Panc1 (cell line): ENCODE measurements around the gene TRAPPC2B. TPM values are rescaled to one million over a fixed set of nuclear protein-coding genes. Genes with fewer than 3 reads are reported as not detected.
A peak's percentile ranks its signal among the peaks of the same experiment; 100 is the strongest.

Experiments used
- ATAC-seq: fragments of 200-7000 bp; cut with Tn5 transposase; 2 replicates; pipeline ENCODE4 v1.9.1; 2020; ENCODE audit warnings: mild to moderate bottlenecking, moderate library complexity
- BruUV-seq: library from RNA; stranded (reverse); fragments of 400-500 nt; replicated peaks from 2 replicates; lab custom pipeline; 2021; lab: Mats Ljungman, UMichigan
- CTCF ChIA-PET: fragments of 300-600 bp; sonication (Branson Sonifier 250); formaldehyde crosslinking; loops from one replicate; lab custom pipeline; 2022; ENCODE audit warnings: antibody characterized with exemption; lab: Charles Lee
- POLR2A ChIA-PET: fragments of 300-600 bp; sonication (Branson Sonifier 250); formaldehyde crosslinking; loops from one replicate; lab custom pipeline; 2022; ENCODE audit warnings: antibody characterized with exemption; lab: Charles Lee
- DNase-seq: peaks from one replicate; pipeline ENCODE4 v3.0.0-alpha.2; 2010; ENCODE audit warnings: low read depth, low spot score
- H3K27ac ChIP-seq: 2 replicates; pipeline ENCODE4 v1.5.1; 2011; ENCODE audit warnings: mild to moderate bottlenecking, low read length, inconsistent platforms
- H3K27me3 ChIP-seq: fragments of 200-500 bp; sonication (Bioruptor generic); 2 replicates; pipeline ENCODE4 v1.6.0; 2014; ENCODE audit warnings: low read length, inconsistent platforms; ENCODE audit not compliant: control insufficient read depth, insufficient read depth
- H3K36me3 ChIP-seq: fragments of 200-500 bp; sonication (Bioruptor generic); 2 replicates; pipeline ENCODE4 v1.5.1; 2014; ENCODE audit warnings: inconsistent platforms, mild to moderate bottlenecking, low read length, moderate library complexity; ENCODE audit not compliant: control insufficient read depth, insufficient read depth
- H3K4me1 ChIP-seq: 2 replicates; pipeline ENCODE4 v1.5.1; 2011; ENCODE audit warnings: inconsistent platforms, mild to moderate bottlenecking, low read length, moderate library complexity; ENCODE audit not compliant: control insufficient read depth, insufficient read depth
- H3K4me3 ChIP-seq, 2 experiments: 2 replicates each; pipeline ENCODE4 v1.5.1; 2011 to 2012; ENCODE audit warnings: low read depth in 2 of 2, low read length in 2 of 2, mild to moderate bottlenecking in 2 of 2, inconsistent platforms in 1 of 2, moderate library complexity in 1 of 2
- H3K9me3 ChIP-seq: fragments of 200-500 bp; sonication (Bioruptor generic); 2 replicates; pipeline ENCODE4 v1.5.1; 2014; ENCODE audit warnings: low read depth, mild to moderate bottlenecking, inconsistent platforms, low read length, moderate library complexity; ENCODE audit not compliant: control insufficient read depth, insufficient read depth
- POLR2AphosphoS5 ChIP-seq: IDR thresholded peaks from 2 replicates; pipeline ENCODE4 v1.6.1; 2012; ENCODE audit warnings: mild to moderate bottlenecking, low read depth, low read length, moderate library complexity
- SIN3A ChIP-seq: IDR thresholded peaks from 2 replicates; pipeline ENCODE4 v1.6.1; 2012; ENCODE audit warnings: low read depth, mild to moderate bottlenecking, low read length, moderate library complexity, borderline replicate concordance; ENCODE audit not compliant: insufficient read depth
- TCF7L2 ChIP-seq: IDR thresholded peaks from 2 replicates; pipeline ENCODE4 v1.6.1; 2011; ENCODE audit warnings: mild to moderate bottlenecking, low read depth, low read length, inconsistent platforms
- in situ Hi-C: cut with HindIII; loops from 2 replicates; pipeline ENCODE4 v1.10.0; 2016; ENCODE audit warnings: low sequenced_read_pairs, low pct_unique_long_range_greater_than_20kb
- intact Hi-C: fragments of 100-400 bp; cut with micrococcal nuclease; formaldehyde crosslinking; loops from one replicate; pipeline ENCODE4 v1.10.0; 2022; ENCODE audit not compliant: unreplicated experiment
- total RNA-seq: library from RNA; stranded (reverse); gene quantifications from one replicate; pipeline ENCODE4 v1.2.1, GENCODE V29; 2021; ENCODE audit not compliant: unreplicated experiment
- TF ChIP-seq, protein P1 (sequence below), 2 experiments: IDR thresholded peaks; 2 replicates each; pipeline ENCODE4 v1.6.1; 2011 to 2012; ENCODE audit warnings: low read depth in 2 of 2, control low read depth in 1 of 2, low read length in 1 of 2, mild to moderate bottlenecking in 1 of 2, moderate library complexity in 1 of 2; ENCODE audit not compliant: insufficient read depth in 1 of 2
- TF ChIP-seq, protein P2 (sequence below): fragments of 450-650 bp; IDR thresholded peaks from 2 replicates; pipeline ENCODE4 v1.5.1; 2017; ENCODE audit warnings: mild to moderate bottlenecking

TRAPPC2B gene
- total RNA-seq, 1 experiment from 2014 or later: 15.1 TPM

DNA sequence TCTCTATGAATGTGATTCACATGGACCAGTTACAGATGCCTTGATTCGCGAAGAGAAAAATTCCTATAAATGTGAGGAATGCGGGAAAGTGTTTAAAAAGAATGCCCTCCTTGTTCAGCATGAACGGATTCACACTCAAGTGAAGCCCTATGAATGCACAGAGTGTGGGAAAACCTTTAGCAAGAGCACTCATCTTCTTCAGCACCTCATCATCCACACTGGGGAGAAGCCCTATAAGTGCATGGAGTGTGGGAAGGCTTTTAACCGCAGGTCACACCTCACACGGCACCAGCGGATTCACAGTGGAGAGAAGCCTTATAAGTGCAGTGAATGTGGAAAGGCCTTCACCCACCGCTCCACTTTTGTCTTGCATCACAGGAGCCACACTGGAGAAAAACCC is 35.4 kb upstream of the TRAPPC2B start:
- H3K4me1 ChIP-seq: no peaks in the 10 kb centered on the region
- DNase-seq (no peak), ATAC-seq (no peak)
- intact Hi-C loops (no loop called here), in situ Hi-C loops (no loop called here)
- POLR2A ChIA-PET: no interaction called here
- TSS peak; percentile 40 for BruUV-seq
- TF ChIP-seq TCF7L2: no peak
- TF ChIP-seq SIN3A: no peak
- TF ChIP-seq POLR2AphosphoS5: no peak
- TF ChIP-seq, protein P1, sequence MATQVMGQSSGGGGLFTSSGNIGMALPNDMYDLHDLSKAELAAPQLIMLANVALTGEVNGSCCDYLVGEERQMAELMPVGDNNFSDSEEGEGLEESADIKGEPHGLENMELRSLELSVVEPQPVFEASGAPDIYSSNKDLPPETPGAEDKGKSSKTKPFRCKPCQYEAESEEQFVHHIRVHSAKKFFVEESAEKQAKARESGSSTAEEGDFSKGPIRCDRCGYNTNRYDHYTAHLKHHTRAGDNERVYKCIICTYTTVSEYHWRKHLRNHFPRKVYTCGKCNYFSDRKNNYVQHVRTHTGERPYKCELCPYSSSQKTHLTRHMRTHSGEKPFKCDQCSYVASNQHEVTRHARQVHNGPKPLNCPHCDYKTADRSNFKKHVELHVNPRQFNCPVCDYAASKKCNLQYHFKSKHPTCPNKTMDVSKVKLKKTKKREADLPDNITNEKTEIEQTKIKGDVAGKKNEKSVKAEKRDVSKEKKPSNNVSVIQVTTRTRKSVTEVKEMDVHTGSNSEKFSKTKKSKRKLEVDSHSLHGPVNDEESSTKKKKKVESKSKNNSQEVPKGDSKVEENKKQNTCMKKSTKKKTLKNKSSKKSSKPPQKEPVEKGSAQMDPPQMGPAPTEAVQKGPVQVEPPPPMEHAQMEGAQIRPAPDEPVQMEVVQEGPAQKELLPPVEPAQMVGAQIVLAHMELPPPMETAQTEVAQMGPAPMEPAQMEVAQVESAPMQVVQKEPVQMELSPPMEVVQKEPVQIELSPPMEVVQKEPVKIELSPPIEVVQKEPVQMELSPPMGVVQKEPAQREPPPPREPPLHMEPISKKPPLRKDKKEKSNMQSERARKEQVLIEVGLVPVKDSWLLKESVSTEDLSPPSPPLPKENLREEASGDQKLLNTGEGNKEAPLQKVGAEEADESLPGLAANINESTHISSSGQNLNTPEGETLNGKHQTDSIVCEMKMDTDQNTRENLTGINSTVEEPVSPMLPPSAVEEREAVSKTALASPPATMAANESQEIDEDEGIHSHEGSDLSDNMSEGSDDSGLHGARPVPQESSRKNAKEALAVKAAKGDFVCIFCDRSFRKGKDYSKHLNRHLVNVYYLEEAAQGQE (IDR thresholded peaks at IDR 0.05; ENCODE audit: insufficient read depth in 1 of 2, low read depth in 2 of 2, low read length in 1 of 2): no peak
- TF ChIP-seq, protein P2, sequence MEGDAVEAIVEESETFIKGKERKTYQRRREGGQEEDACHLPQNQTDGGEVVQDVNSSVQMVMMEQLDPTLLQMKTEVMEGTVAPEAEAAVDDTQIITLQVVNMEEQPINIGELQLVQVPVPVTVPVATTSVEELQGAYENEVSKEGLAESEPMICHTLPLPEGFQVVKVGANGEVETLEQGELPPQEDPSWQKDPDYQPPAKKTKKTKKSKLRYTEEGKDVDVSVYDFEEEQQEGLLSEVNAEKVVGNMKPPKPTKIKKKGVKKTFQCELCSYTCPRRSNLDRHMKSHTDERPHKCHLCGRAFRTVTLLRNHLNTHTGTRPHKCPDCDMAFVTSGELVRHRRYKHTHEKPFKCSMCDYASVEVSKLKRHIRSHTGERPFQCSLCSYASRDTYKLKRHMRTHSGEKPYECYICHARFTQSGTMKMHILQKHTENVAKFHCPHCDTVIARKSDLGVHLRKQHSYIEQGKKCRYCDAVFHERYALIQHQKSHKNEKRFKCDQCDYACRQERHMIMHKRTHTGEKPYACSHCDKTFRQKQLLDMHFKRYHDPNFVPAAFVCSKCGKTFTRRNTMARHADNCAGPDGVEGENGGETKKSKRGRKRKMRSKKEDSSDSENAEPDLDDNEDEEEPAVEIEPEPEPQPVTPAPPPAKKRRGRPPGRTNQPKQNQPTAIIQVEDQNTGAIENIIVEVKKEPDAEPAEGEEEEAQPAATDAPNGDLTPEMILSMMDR: no peak
- CTCF ChIA-PET: no interaction called here
- H3K27me3 ChIP-seq: no peaks in the 10 kb centered on the region
- H3K27ac ChIP-seq: no peak overlapping the region
- H3K36me3 ChIP-seq: peaks cover 16% of the 10 kb centered on the region
- no peak overlapping the region for H3K4me3 ChIP-seq
- H3K9me3 ChIP-seq: peaks cover 7% of the 10 kb centered on the region; the same call in 1 of the 2 replicates

DNA sequence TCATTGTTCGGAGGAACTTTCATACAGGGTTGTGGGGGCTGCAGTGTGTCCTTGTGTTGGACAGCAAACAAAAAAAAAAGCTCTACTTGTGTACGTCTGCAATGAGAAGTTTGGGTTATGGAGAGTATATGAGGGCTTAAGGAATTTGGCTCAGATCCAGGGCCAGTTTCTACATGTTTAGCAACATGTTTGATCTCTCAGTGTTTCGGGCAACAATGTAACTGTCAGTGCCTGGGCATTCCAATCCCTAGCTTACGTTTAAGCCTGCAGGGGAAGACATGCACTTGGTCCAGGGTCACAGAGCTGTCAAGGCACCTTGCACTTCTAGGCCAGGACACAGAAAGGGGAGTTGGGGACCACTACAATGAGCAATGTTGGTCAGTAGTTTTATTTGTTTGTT is 29.2 kb upstream of the TRAPPC2B start:
- in situ Hi-C loops (no loop called here), intact Hi-C loops (no loop called here)
- Histone ChIP-seq H3K36me3 (no peaks in the 10 kb centered on the region), H3K4me1 (no peaks in the 10 kb centered on the region), H3K27me3 (no peaks in the 10 kb centered on the region), H3K4me3 (no peak overlapping the region), H3K27ac (no peak overlapping the region), H3K9me3 (no peaks in the 10 kb centered on the region)
- DNase-seq (no peak), ATAC-seq (no peak)
- POLR2A ChIA-PET: no interaction called here
- no TSS peak for BruUV-seq
- TF ChIP-seq POLR2AphosphoS5: 0 out of 2 replicates have a peak, but pooled peaks have one; percentile 25
- TF ChIP-seq, protein P1 (IDR thresholded peaks at IDR 0.05; ENCODE audit: insufficient read depth in 1 of 2, low read depth in 2 of 2, low read length in 1 of 2): no peak
- CTCF ChIA-PET: no interaction called here
